DND-41 (cell line): Measurements from ENCODE around the gene PHACTR1.

Experiments used
- ATAC-seq: fragments of 200-7000 bp; cut with Tn5 transposase; 3 replicates; pipeline ENCODE4 v1.9.1; 2021; ENCODE audit warnings: low read depth; ENCODE audit not compliant: insufficient read depth
- DNase-seq: peaks from one replicate; pipeline ENCODE4 v3.0.0-alpha.2; 2020
- H2AFZ ChIP-seq: 2 replicates; pipeline ENCODE4 v1.6.0; 2012; ENCODE audit warnings: low read depth, low read length
- H3K27ac ChIP-seq: 2 replicates; pipeline ENCODE4 v1.5.1; 2012; ENCODE audit warnings: low read length, inconsistent platforms
- H3K27me3 ChIP-seq: fragments of 200-600 bp; sonication (generic); 2 replicates; pipeline ENCODE4 v1.6.0; 2012; ENCODE audit warnings: low read length, mild to moderate bottlenecking, inconsistent platforms; ENCODE audit not compliant: insufficient read depth, poor library complexity
- H3K36me3 ChIP-seq: 2 replicates; pipeline ENCODE4 v1.5.1; 2012; ENCODE audit warnings: low read length, inconsistent platforms; ENCODE audit not compliant: insufficient read depth
- H3K4me1 ChIP-seq: 2 replicates; pipeline ENCODE4 v1.5.1; 2012; ENCODE audit warnings: mild to moderate bottlenecking, low read length; ENCODE audit not compliant: insufficient read depth
- H3K4me2 ChIP-seq: 2 replicates; pipeline ENCODE4 v1.6.0; 2012; ENCODE audit warnings: mild to moderate bottlenecking, moderate library complexity, low read length, inconsistent platforms; ENCODE audit not compliant: insufficient read depth
- H3K4me3 ChIP-seq, 2 experiments: fragments of 200-600 bp in 1 of 2; shearing (Covaris generic) in 1 of 2; 2 replicates each; pipeline ENCODE4 v1.5.1; 2012 to 2016; ENCODE audit warnings: inconsistent platforms in 2 of 2, low read length in 2 of 2, mild to moderate bottlenecking in 2 of 2, low read depth in 1 of 2, moderate library complexity in 1 of 2
- H3K79me2 ChIP-seq: 2 replicates; pipeline ENCODE4 v1.6.0; 2012; ENCODE audit warnings: low read length, inconsistent platforms; ENCODE audit not compliant: insufficient read depth
- H3K9ac ChIP-seq: 2 replicates; pipeline ENCODE4 v1.6.0; 2012; ENCODE audit warnings: low read depth, mild to moderate bottlenecking, inconsistent platforms, low read length, moderate library complexity
- H3K9me3 ChIP-seq: 2 replicates; pipeline ENCODE4 v1.5.1; 2012; ENCODE audit warnings: low read length, moderate library complexity, mild to moderate bottlenecking, inconsistent platforms; ENCODE audit not compliant: insufficient read depth, severe bottlenecking
- H4K20me1 ChIP-seq: 2 replicates; pipeline ENCODE4 v1.6.0; 2012; ENCODE audit warnings: low read length; ENCODE audit not compliant: insufficient read depth
- EZH2 ChIP-seq: IDR thresholded peaks from 3 replicates; pipeline ENCODE4 v1.6.1; 2012; ENCODE audit warnings: borderline replicate concordance, low read depth, mild to moderate bottlenecking, moderate library complexity, low read length, inconsistent platforms; ENCODE audit not compliant: severe bottlenecking
- TF ChIP-seq, protein P1 (sequence below): IDR thresholded peaks from 2 replicates; pipeline ENCODE4 v1.5.1; 2012; ENCODE audit warnings: borderline replicate concordance, low read length, moderate library complexity, mild to moderate bottlenecking; ENCODE audit not compliant: poor library complexity, severe bottlenecking; ENCODE audit errors: extremely low read depth

Gene PHACTR1

DNA sequence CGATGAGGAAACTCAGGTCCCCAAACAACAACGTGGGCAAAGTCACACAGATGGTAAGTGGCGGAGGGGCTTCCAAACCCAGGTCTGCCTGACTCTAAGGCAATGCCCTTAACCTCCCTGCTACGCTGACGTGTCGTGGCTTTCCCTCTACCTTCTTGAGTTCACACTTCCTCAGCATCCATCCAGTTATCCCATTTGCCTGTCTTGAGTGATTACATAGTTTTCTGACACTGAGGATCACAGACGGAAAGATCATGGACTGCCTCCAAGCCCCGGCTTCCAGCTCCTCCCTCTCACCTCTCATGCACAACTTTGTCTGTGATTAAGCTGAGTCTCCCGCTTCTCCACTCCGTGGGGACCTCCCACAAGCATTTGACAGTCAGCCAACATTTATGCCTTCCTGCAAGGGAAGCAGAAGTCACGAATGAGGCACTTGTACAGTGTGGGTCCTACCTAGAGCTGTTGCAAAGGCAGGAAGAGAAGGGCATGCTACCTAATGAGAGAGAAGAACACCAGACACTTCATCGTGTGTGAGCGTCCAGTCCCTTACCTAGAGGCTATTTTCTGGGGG, 578.0 kb downstream of the PHACTR1 start:
- H3K9me3 ChIP-seq: no peaks in the 10 kb centered on the region
- ATAC-seq: no peak
- H2AFZ ChIP-seq: no peak overlapping the region
- H3K4me3 ChIP-seq: no peak overlapping the region
- H3K79me2 ChIP-seq: no peaks in the 10 kb centered on the region
- H3K4me1 ChIP-seq: no peaks in the 10 kb centered on the region
- H4K20me1 ChIP-seq: no peaks in the 10 kb centered on the region
- no peak for DNase-seq
- H3K36me3 ChIP-seq: peaks cover 55% of the 10 kb centered on the region
- no peak overlapping the region for H3K4me2 ChIP-seq
- no peak overlapping the region for H3K27ac ChIP-seq
- H3K9ac ChIP-seq: no peak overlapping the region
- TF ChIP-seq, protein P1, sequence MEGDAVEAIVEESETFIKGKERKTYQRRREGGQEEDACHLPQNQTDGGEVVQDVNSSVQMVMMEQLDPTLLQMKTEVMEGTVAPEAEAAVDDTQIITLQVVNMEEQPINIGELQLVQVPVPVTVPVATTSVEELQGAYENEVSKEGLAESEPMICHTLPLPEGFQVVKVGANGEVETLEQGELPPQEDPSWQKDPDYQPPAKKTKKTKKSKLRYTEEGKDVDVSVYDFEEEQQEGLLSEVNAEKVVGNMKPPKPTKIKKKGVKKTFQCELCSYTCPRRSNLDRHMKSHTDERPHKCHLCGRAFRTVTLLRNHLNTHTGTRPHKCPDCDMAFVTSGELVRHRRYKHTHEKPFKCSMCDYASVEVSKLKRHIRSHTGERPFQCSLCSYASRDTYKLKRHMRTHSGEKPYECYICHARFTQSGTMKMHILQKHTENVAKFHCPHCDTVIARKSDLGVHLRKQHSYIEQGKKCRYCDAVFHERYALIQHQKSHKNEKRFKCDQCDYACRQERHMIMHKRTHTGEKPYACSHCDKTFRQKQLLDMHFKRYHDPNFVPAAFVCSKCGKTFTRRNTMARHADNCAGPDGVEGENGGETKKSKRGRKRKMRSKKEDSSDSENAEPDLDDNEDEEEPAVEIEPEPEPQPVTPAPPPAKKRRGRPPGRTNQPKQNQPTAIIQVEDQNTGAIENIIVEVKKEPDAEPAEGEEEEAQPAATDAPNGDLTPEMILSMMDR: no peak
- no peak for TF ChIP-seq EZH2
- H3K27me3 ChIP-seq: no peaks in the 10 kb centered on the region

- no peaks in the 10 kb centered on the region for H4K20me1 ChIP-seq
- H3K27me3 ChIP-seq: no peaks in the 10 kb centered on the region
Observed at GRCh38 chr6:13295576-13295975, 579.0 kb downstream of the PHACTR1 start.

DNA sequence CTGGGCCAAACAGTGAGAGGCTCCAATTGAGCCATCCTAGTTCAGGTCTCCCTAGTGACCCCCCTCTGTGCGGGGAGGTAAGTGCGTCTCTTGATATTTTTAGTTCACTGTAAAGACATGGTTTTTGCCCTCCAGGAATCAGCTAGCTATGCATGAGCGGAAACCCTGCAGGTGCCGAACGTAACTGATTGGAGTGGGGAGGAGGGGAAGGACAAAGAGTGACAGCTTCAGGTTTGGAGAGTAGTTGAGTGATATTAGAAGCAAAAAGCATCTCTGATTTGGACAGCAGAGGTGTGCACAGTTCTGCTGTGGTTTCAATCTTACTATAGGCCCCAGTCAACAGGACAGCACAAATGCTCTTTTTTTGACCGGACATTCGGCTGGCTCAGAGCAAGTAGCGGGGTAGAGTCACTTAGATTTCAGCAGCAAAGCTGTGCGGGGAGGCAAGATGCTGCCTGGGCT, 580.0 kb downstream of the PHACTR1 start:
- no peak overlapping the region for H3K4me2 ChIP-seq

More at GRCh38 chr6:13295576-13295975, 579.0 kb downstream of the PHACTR1 start:
- Histone ChIP-seq H3K4me1 (no peaks in the 10 kb centered on the region), H2AFZ (no peak overlapping the region), H3K27ac (no peak overlapping the region), H3K9me3 (no peaks in the 10 kb centered on the region), H3K4me2 (no peak overlapping the region), H3K79me2 (no peaks in the 10 kb centered on the region), H3K9ac (no peak overlapping the region), H3K4me3 (no peak overlapping the region), H3K36me3 (peaks cover 65% of the 10 kb centered on the region)
- ATAC-seq (no peak), DNase-seq (no peak)
- TF ChIP-seq, protein P1: no peak
- TF ChIP-seq EZH2: no peak

More for the DNA sequence above, 580.0 kb downstream of the PHACTR1 start:
- ATAC-seq (no peak), DNase-seq (no peak)
- no peaks in the 10 kb centered on the region for H3K9me3 ChIP-seq
- no peaks in the 10 kb centered on the region for H4K20me1 ChIP-seq
- no peak overlapping the region for H3K27ac ChIP-seq
- H3K27me3 ChIP-seq: no peaks in the 10 kb centered on the region
- no peak for TF ChIP-seq EZH2
- TF ChIP-seq, protein P1: no peak
- H3K36me3 ChIP-seq: peaks cover 68% of the 10 kb centered on the region
- H3K9ac ChIP-seq: no peak overlapping the region
- H2AFZ ChIP-seq: no peak overlapping the region
- no peaks in the 10 kb centered on the region for H3K4me1 ChIP-seq
- no peak overlapping the region for H3K4me3 ChIP-seq
- no peaks in the 10 kb centered on the region for H3K79me2 ChIP-seq
